GM12872 (cell line): Measurements from ENCODE around the gene PROM2.
A peak's percentile ranks its signal among the peaks of the same experiment; 100 is the strongest.

ENCODE experiments used
- CTCF ChIP-seq: IDR thresholded peaks from 3 replicates; pipeline ENCODE4 v1.5.1; 2011; ENCODE audit warnings: low read depth, mild to moderate bottlenecking, low read length, moderate library complexity; ENCODE audit not compliant: insufficient read depth

The PROM2 gene

DNA sequence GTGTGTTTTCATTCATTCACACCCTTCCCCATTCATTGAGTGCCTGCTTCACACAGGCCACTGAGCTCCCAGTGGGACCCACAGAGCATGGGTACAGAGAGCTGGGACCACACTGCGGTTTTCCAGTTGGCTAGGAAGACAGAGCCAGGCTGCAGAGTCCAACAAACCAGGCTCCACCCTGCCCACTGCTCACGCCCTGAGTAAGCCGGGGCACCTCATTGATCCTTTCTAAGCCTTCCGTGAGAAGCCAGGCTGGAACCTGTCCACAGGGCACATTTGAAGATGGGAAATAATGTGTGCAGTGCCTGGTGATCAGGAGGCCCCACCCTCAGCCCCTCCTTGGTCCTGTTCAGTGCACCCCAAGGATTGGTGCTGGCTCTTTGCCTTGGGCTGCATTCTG lies 36.4 kb downstream of the PROM2 start:
- TF ChIP-seq CTCF: no peak

DNA sequence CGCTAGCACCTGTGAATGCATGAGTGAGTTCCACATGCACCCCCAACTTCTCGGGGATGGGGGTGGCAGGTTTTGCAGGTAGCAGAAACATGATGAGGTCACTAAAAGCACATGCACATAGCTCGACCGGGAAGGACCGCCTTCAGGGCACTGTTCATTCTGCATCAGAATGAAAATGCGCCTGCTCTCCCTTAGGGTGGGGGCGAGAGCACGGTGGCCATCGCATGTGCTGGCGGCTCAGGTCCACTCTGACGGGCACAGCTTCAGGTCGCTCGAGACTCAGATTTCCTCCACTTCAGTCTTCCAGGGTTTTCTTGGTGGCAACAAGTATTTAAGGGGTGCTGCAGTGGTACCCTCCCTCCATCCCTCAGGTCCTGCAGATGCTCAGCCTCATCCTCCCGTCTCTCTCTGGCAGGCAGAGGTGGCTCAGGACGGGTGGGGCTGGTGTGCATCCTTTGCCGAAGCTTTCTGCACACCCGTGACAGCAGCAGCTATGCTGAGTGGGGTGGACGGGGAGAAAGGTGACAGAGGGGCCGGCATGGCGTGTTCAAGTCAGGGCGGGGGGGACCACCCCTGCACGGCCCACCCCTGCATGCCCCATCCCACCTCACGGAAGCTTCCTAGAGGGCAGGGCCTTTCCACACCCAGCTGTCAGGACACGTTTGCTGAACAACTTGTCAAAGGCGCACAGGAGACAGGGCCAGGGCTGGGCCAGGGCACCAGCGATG lies 37.7 kb downstream of the PROM2 start:
- no peak for TF ChIP-seq CTCF

- no peak for TF ChIP-seq CTCF
Measured at GRCh38 chr2:95312543-95313201, 38.4 kb downstream of the PROM2 start.

DNA sequence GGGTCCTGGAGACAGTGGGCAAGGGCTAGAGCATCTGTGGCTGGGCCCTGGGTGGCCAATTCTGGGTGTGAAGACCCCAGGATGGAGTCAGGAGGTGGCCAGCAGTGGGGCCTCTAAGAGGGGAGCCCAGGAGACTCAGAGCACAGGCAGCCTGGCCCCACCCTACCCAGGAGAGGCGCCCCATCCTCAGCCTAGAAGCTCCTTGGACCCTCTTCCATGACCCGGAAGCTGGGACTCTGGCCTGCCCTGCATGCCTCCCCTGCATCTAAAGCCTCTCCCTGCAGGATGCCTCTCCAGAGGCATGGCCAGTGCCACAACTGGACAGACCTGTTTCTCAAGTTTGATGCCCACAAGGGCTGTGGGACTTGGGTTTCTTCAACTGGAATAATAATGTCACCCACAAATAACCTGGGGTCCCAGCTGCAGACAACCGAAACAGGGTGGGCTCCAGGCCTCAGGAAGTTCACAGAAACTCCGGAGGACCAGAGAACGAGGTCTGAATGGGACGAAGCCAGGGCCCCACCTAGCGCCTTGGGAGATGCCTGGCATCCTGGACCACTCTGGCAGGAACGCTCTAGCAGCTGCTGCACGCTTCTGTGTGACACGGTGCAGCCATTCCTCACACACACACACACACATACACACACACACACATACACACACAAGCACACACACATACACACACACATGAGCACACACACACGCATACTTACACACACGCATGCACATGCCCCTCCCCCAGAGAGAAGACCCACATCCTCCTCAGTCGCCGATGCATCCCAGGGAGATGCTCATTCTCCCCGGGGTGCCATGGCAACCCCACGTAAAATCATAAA lies 39.3 kb downstream of the PROM2 start:
- TF ChIP-seq CTCF: no peak

GRCh38 chr2:95314598-95314963 lies 40.3 kb downstream of the PROM2 start:
- TF ChIP-seq CTCF: no peak

GRCh38 chr2:95314964-95315611 lies 40.8 kb downstream of the PROM2 start:
- TF ChIP-seq CTCF: peak; percentile 58
